Naive thymus-derived CD8-positive, alpha-beta T cell (primary cell): ENCODE results near the gene RPA1. TPM values are rescaled to one million over a fixed set of nuclear protein-coding genes. Genes with fewer than 3 reads are reported as not detected.

Experiments used
- ATAC-seq, 2 donors: fragments of 150-1000 bp; cut with Tn5 transposase in 1 of 2; sonication (Bioruptor Pico), chemical (Tn5 transposase) in 1 of 2; 1 replicate in 1 of 2; 2 replicates in 1 of 2; pipeline ENCODE4 v1.10.0; 2021; ENCODE audit warnings: mild to moderate bottlenecking in 2 of 2, moderate library complexity in 2 of 2
- POLR2A ChIA-PET: fragments of 350-600 bp; sonication (Branson Sonifier 250); formaldehyde crosslinking; loops from one replicate; lab custom pipeline; 2021; ENCODE audit warnings: antibody characterized with exemption; lab: Charles Lee
- DNase-seq, 10 donors: peaks; one replicate each; pipeline versions ENCODE4 v3.0.0 to v3.0.0-alpha.2; 2020 to 2022
- H3K27ac Mint-ChIP-seq, 10 donors: one replicate each; pipeline ENCODE4 v1.8.0; 2020 to 2022; ENCODE audit warnings: mild to moderate bottlenecking in 10 of 10, mixed read lengths in 10 of 10, moderate library complexity in 4 of 10, inconsistent platforms in 1 of 10
- H3K27me3 Mint-ChIP-seq, 5 donors: one replicate each; pipeline ENCODE4 v1.8.0; 2021 to 2022; ENCODE audit warnings: mixed read lengths in 5 of 5
- H3K36me3 Mint-ChIP-seq, 3 donors: one replicate each; pipeline ENCODE4 v1.8.0; 2020 to 2022; ENCODE audit warnings: mixed read lengths in 3 of 3, mild to moderate bottlenecking in 2 of 3, inconsistent platforms in 1 of 3
- H3K4me1 Mint-ChIP-seq, 4 donors: one replicate each; pipeline ENCODE4 v1.8.0; 2021 to 2022; ENCODE audit warnings: mixed read lengths in 4 of 4
- H3K4me3 Mint-ChIP-seq, 10 donors: one replicate each; pipeline ENCODE4 v1.8.0; 2020 to 2022; ENCODE audit warnings: mild to moderate bottlenecking in 10 of 10, mixed read lengths in 10 of 10, moderate library complexity in 6 of 10, inconsistent platforms in 1 of 10
- H3K9me3 Mint-ChIP-seq, 9 donors: one replicate each; pipeline ENCODE4 v1.8.0; 2020 to 2022; ENCODE audit warnings: mixed read lengths in 9 of 9, mild to moderate bottlenecking in 3 of 9, inconsistent platforms in 1 of 9, moderate library complexity in 1 of 9
- polyA plus RNA-seq, 3 donors: library from polyadenylated mRNA; unstranded; fragments of 300-500 nt; fragmentation: Illumina TruSeq; gene quantifications; one replicate each; pipeline ENCODE4 v1.2.3, GENCODE V29; 2021
- total RNA-seq, 8 experiments: library from RNA in 2 of 8; stranded (reverse) in 2 of 8; gene quantifications; one replicate each; pipeline ENCODE4 v1.2.3 and lab custom pipeline; 2021 to 2026

Gene RPA1
- total and polyA plus RNA-seq, 5 experiments from 2014 or later: 79.4 to 105 (median 89.7) TPM

DNA sequence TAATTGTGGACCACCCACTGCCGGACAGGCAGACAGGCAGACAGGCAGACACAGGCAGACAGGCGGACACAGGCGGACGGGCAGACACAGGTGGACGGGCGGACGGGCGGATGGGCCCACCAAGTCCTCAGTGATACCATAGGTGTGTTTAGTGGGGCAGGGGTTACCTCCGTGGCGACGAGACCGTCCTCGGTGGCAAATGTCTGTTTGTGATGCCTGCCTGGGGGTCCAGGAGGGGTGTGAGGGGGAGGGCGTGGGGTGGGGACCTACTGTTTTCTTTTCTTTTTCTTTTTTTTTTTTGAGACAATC, 118.7 kb downstream of the RPA1 start:
- Mint-ChIP-seq H3K4me3 (no peak overlapping the region), H3K4me1 (no peaks in the 10 kb centered on the region), H3K36me3 (no peaks in the 10 kb centered on the region), H3K27me3 (peaks cover 0 to 3% (median 0%) of the 10 kb centered on the region in 5 donors), H3K27ac (no peak overlapping the region), H3K9me3 (no peaks in the 10 kb centered on the region)
- DNase-seq: no peak
- POLR2A ChIA-PET: no interaction called here
- ATAC-seq: no peak

Other genes starting within 250 kb of the RPA1 start
- gene SLC43A2, start 201.2 kb upstream of the RPA1 start, total RNA-seq: 10 to 100 TPM; 20.7 to 20.8 TPM
- gene SLC43A2, start 201.2 kb upstream of the RPA1 start, polyA plus RNA-seq: 1 to 10 TPM; 1.2 to 2.0 (median 1.5) TPM
- gene SCARF1, start 184.3 kb upstream of the RPA1 start, total RNA-seq: 1 to 10 TPM in 1 of 2 experiments, under 1 TPM in 1; 0.63 to 1.3 TPM
- under 1 TPM in 1 of 3 donors, not detected in 2; 0.25 TPM for gene SCARF1, start 184.3 kb upstream of the RPA1 start, polyA plus RNA-seq
- 1 to 10 TPM; 1.4 to 1.7 TPM for gene RILP, start 180.1 kb upstream of the RPA1 start, total RNA-seq
- gene RILP, start 180.1 kb upstream of the RPA1 start, polyA plus RNA-seq: 1 to 10 TPM; 3.4 to 4.0 (median 3.4) TPM
- 100 to 1,000 TPM; 523 to 532 TPM for gene PRPF8, start 145.1 kb upstream of the RPA1 start, total RNA-seq
- gene PRPF8, start 145.1 kb upstream of the RPA1 start, polyA plus RNA-seq: 100 to 1,000 TPM; 133 to 227 (median 176) TPM
- not detected for gene TLCD2, start 119.6 kb upstream of the RPA1 start, total RNA-seq
- gene TLCD2, start 119.6 kb upstream of the RPA1 start, polyA plus RNA-seq: not detected
- gene WDR81, start 105.3 kb upstream of the RPA1 start, total RNA-seq: 10 to 100 TPM; 48.2 to 50.7 TPM
- gene WDR81, start 105.3 kb upstream of the RPA1 start, polyA plus RNA-seq: 10 to 100 TPM in 1 of 3 donors, 1 to 10 TPM in 2; 6.8 to 20.6 (median 9.2) TPM
- gene SERPINF2, start 87.1 kb upstream of the RPA1 start, total RNA-seq: 1 to 10 TPM in 1 of 2 experiments, under 1 TPM in 1; 0.85 to 1.5 TPM
- under 1 TPM in 2 of 3 donors, not detected in 1; 0.10 to 0.25 TPM for gene SERPINF2, start 87.1 kb upstream of the RPA1 start, polyA plus RNA-seq
- gene SERPINF1, start 67.9 kb upstream of the RPA1 start, total RNA-seq: 10 to 100 TPM; 12.4 to 13.9 TPM
- gene SERPINF1, start 67.9 kb upstream of the RPA1 start, polyA plus RNA-seq: 10 to 100 TPM in 2 of 3 donors, 1 to 10 TPM in 1; 8.0 to 32.4 (median 21.7) TPM
- 10 to 100 TPM; 35.7 to 41.4 TPM for gene SMYD4, start 103 bp upstream of the RPA1 start, total RNA-seq
- gene SMYD4, start 103 bp upstream of the RPA1 start, polyA plus RNA-seq: 10 to 100 TPM; 10.8 to 16.9 (median 12.7) TPM
- gene RTN4RL1, start 195.3 kb downstream of the RPA1 start, total RNA-seq: under 1 TPM; 0.41 to 0.57 TPM
- gene RTN4RL1, start 195.3 kb downstream of the RPA1 start, polyA plus RNA-seq: under 1 TPM; 0.25 to 0.44 (median 0.35) TPM
- gene DPH1, start 200.1 kb downstream of the RPA1 start, total RNA-seq: 100 to 1,000 TPM; 124 TPM
- 10 to 100 TPM; 26.6 to 47.0 (median 35.5) TPM for gene DPH1, start 200.1 kb downstream of the RPA1 start, polyA plus RNA-seq
- 10 to 100 TPM; 30.8 to 32.6 TPM for gene OVCA2, start 212.0 kb downstream of the RPA1 start, total RNA-seq
- 10 to 100 TPM; 43.9 to 49.1 (median 45.8) TPM for gene OVCA2, start 212.0 kb downstream of the RPA1 start, polyA plus RNA-seq
- gene HIC1, start 225.1 kb downstream of the RPA1 start, total RNA-seq: 1 to 10 TPM; 1.5 to 1.6 TPM
- gene HIC1, start 225.1 kb downstream of the RPA1 start, polyA plus RNA-seq: under 1 TPM in 2 of 3 donors, not detected in 1; 0.08 to 0.10 TPM